ENCODE results near the gene EIF4B. TPM values are rescaled to one million over a fixed set of nuclear protein-coding genes. Genes with fewer than 3 reads are reported as not detected.

EIF4B gene
- total RNA-seq, 1 experiment from 2014 or later: 713 TPM

- Histone ChIP-seq H2AK5ac (ENCODE audit: insufficient read length, low read length) (no peak overlapping the region), H2AFZ (ENCODE audit: low read length) (no peak overlapping the region), H3K27me3 (ENCODE audit: insufficient read depth, low read length) (peaks cover 2% of the 10 kb centered on the region; the same call in 1 of the 2 replicates), H2BK12ac (ENCODE audit: insufficient read length, low read depth, low read length) (no peak overlapping the region), H3K4me1 (ENCODE audit: insufficient read depth, low read length) (peaks cover 3% of the 10 kb centered on the region; the same call in 1 of the 2 replicates), H3K9me3 (ENCODE audit: control insufficient read depth, low read depth, low read length) (no peaks in the 10 kb centered on the region), H3K9ac (ENCODE audit: extremely low read depth, insufficient read length, low read length) (no peak overlapping the region), H3K14ac (ENCODE audit: insufficient read depth, low read length) (no peak overlapping the region; the same call in 1 of the 2 replicates), H4K91ac (ENCODE audit: insufficient read length, low read depth, low read length) (no peak overlapping the region), H3K56ac (ENCODE audit: insufficient read length, low read depth, low read length) (no peak overlapping the region), H3K4ac (ENCODE audit: low read depth, low read length) (no peak overlapping the region), H3K79me2 (ENCODE audit: insufficient read depth, low read length) (no peaks in the 10 kb centered on the region), H3K18ac (ENCODE audit: insufficient read length, low read depth, low read length) (no peak overlapping the region), H3K27ac (ENCODE audit: insufficient read length, low read depth, low read length) (no peak overlapping the region), H3K4me2 (ENCODE audit: insufficient read depth, insufficient read length, low read length) (no peak overlapping the region), H3K79me1 (ENCODE audit: insufficient read depth, low read depth, low read length, poor library complexity, severe bottlenecking) (no peaks in the 10 kb centered on the region), H2BK15ac (ENCODE audit: low read depth, low read length) (no peak overlapping the region), H2BK120ac (ENCODE audit: low read depth, low read length, poor library complexity, severe bottlenecking) (no peak overlapping the region), H3T11ph (ENCODE audit: low read length) (no peak overlapping the region), H4K5ac (ENCODE audit: insufficient read length, low read depth, low read length) (no peak overlapping the region), H3K23ac (ENCODE audit: insufficient read length, low read depth, low read length) (no peak overlapping the region), H4K20me1 (ENCODE audit: control insufficient read depth, insufficient read depth, insufficient read length) (no peaks in the 10 kb centered on the region), H4K8ac (replicated peaks; ENCODE audit: insufficient read length, low read depth, low read length) (no peak overlapping the region), H2BK5ac (ENCODE audit: insufficient read length, low read length) (no peak overlapping the region), H3K23me2 (ENCODE audit: insufficient read length, low read depth, low read length, poor library complexity, severe bottlenecking) (no peaks in the 10 kb centered on the region), H2BK20ac (ENCODE audit: low read depth, low read length, poor library complexity, severe bottlenecking) (no peak overlapping the region)
- H3K4me3 Mint-ChIP-seq: no peak overlapping the region; a peak in 1 of 5 replicates
- peaks cover 3 to 15% (median 9%) of the 10 kb centered on the region in 3 experiments for H3K36me3 Mint-ChIP-seq (ENCODE audit: insufficient read depth in 1 of 3, low read depth in 3 of 3)
- peak overlapping the region in 2 of 3 experiments; percentile 25 to 28; a peak in 2 of 7 replicates for H3K27ac Mint-ChIP-seq
- WGBS (ENCODE audit: extremely low coverage, insufficient read length, low lambda C conversion rate): no CpG with 5 or more reads among the region's 13 CpGs
- no peaks in the 10 kb centered on the region for H3K9me3 Mint-ChIP-seq
- no peak for DNase-seq
- peaks cover 46% of the 10 kb centered on the region in 2 experiments for H3K4me1 Mint-ChIP-seq
- no peak for TF ChIP-seq CTCF (conservative IDR thresholded peaks at IDR 0.05)
- peaks cover 11% of the 10 kb centered on the region for H3K27me3 Mint-ChIP-seq (ENCODE audit: low read depth)
These were observed 61.9 kb downstream of the EIF4B start for GRCh38 chr12:53067993-53068770.
